ENCODE results near the gene APOH. TPM values are rescaled to one million over a fixed set of nuclear protein-coding genes. Genes with fewer than 3 reads are reported as not detected.
"Not testable (repeated sequence)": the region's sequence is repeated elsewhere in the genome, so short reads cannot be mapped to it uniquely, and the experiment has no call there.

The APOH gene
- total RNA-seq, 1 donor from 2014 or later = not detected

GRCh38 chr17:66262767-66263166, 33.6 kb upstream of the APOH start:
- TF ChIP-seq CTCF (IDR thresholded peaks at IDR 0.05; ENCODE audit: borderline replicate concordance) = no peak
- H3K27me3 ChIP-seq (ENCODE audit: low read depth) = peaks cover 27% of the 10 kb centered on the region
- no peak overlapping the region for H3K4me3 ChIP-seq
- intact Hi-C loops (cut with micrococcal nuclease) = no loop called here
- H3K4me1 ChIP-seq = no peaks in the 10 kb centered on the region
- DNase-seq = no peak
- H3K27ac ChIP-seq (replicated peaks) = no peak overlapping the region
- no peaks in the 10 kb centered on the region for H3K9me3 ChIP-seq (replicated peaks)
- H3K36me3 ChIP-seq = no peaks in the 10 kb centered on the region

- no peak for TF ChIP-seq CTCF (IDR thresholded peaks at IDR 0.05; ENCODE audit: borderline replicate concordance)
- H3K4me1 ChIP-seq = no peaks in the 10 kb centered on the region
- intact Hi-C loops (cut with micrococcal nuclease) = no loop called here
- no peak overlapping the region for H3K27ac ChIP-seq (replicated peaks)
- H3K36me3 ChIP-seq = no peaks in the 10 kb centered on the region
- no peak for DNase-seq
- H3K27me3 ChIP-seq (ENCODE audit: low read depth) = peaks cover 27% of the 10 kb centered on the region
- H3K4me3 ChIP-seq = no peak overlapping the region
- H3K9me3 ChIP-seq (replicated peaks) = no peaks in the 10 kb centered on the region
These were observed 31.5 kb upstream of the APOH start for GRCh38 chr17:66260688-66261087.

GRCh38 chr17:66260275-66260674, 31.1 kb upstream of the APOH start:
- Histone ChIP-seq H3K36me3 (no peaks in the 10 kb centered on the region), H3K4me1 (no peaks in the 10 kb centered on the region), H3K27me3 (ENCODE audit: low read depth) (peaks cover 25% of the 10 kb centered on the region), H3K4me3 (no peak overlapping the region), H3K9me3 (replicated peaks) (no peaks in the 10 kb centered on the region), H3K27ac (replicated peaks) (no peak overlapping the region)
- intact Hi-C loops (cut with micrococcal nuclease) = no loop called here
- TF ChIP-seq CTCF (IDR thresholded peaks at IDR 0.05; ENCODE audit: borderline replicate concordance) = no peak
- no peak for DNase-seq

- H3K36me3 ChIP-seq = no peaks in the 10 kb centered on the region
- intact Hi-C loops (cut with micrococcal nuclease) = loop anchor here (5.0 to 10.0 kb wide), 2 partner anchors 309 to 417 kb away; no protein-coding TSS in a partner anchor
- no peak overlapping the region for H3K4me3 ChIP-seq
- H3K27me3 ChIP-seq (ENCODE audit: low read depth) = no peaks in the 10 kb centered on the region
- DNase-seq = no peak
- no peaks in the 10 kb centered on the region for H3K9me3 ChIP-seq (replicated peaks)
- TF ChIP-seq CTCF (IDR thresholded peaks at IDR 0.05; ENCODE audit: borderline replicate concordance) = no peak
- no peak overlapping the region for H3K27ac ChIP-seq (replicated peaks)
- H3K4me1 ChIP-seq = no peaks in the 10 kb centered on the region
These were observed 26.3 kb upstream of the APOH start for GRCh38 chr17:66255527-66255971.

- Histone ChIP-seq H3K36me3 (no peaks in the 10 kb centered on the region), H3K4me3 (no peak overlapping the region), H3K27ac (replicated peaks) (no peak overlapping the region), H3K4me1 (no peaks in the 10 kb centered on the region), H3K27me3 (ENCODE audit: low read depth) (no peaks in the 10 kb centered on the region), H3K9me3 (replicated peaks) (no peaks in the 10 kb centered on the region)
- TF ChIP-seq CTCF (IDR thresholded peaks at IDR 0.05; ENCODE audit: borderline replicate concordance) = peak; percentile 83
- DNase-seq = no peak
- intact Hi-C loops (cut with micrococcal nuclease) = loop anchor here (5.0 to 10.0 kb wide), 2 partner anchors 310 to 417 kb away; no protein-coding TSS in a partner anchor
These were observed 25.9 kb upstream of the APOH start for GRCh38 chr17:66255112-66255511.

GRCh38 chr17:66253458-66253857, 24.2 kb upstream of the APOH start:
- not testable (repeated sequence) for H3K27ac ChIP-seq (replicated peaks); H3K4me1 ChIP-seq; H3K36me3 ChIP-seq; H3K4me3 ChIP-seq; DNase-seq; H3K9me3 ChIP-seq (replicated peaks); H3K27me3 ChIP-seq (ENCODE audit: low read depth)
- intact Hi-C loops (cut with micrococcal nuclease) = loop anchor here (10.0 kb wide), 1 partner anchor 311 kb away; no protein-coding TSS in a partner anchor

Data from left ventricle myocardium inferior (tissue), 1 donor.